IPS DF 4.7 (cell line): Measurements from ENCODE around the gene CD99L2.
"Not testable (repeated sequence)": the region's sequence is repeated elsewhere in the genome, so short reads cannot be mapped to it uniquely, and the experiment has no call there.

Experiments used
- DNase-seq: peaks from one replicate; pipeline ENCODE4 v3.0.0-alpha.2; 2013; ENCODE audit warnings: low spot score; ENCODE audit errors: extremely low read depth

CD99L2 gene

GRCh38 chrX:150897421-150898320 lies 797 bp downstream of the CD99L2 start:
- DNase-seq = no peak

GRCh38 chrX:150896632-150897031 lies 1.8 kb downstream of the CD99L2 start:
- DNase-seq = no peak

GRCh38 chrX:150893936-150894335 lies 4.5 kb downstream of the CD99L2 start:
- no peak for DNase-seq

- no peak for DNase-seq
Observed at GRCh38 chrX:150889131-150889530, 9.3 kb downstream of the CD99L2 start.

- DNase-seq = no peak
Observed at GRCh38 chrX:150887906-150888465, 10.5 kb downstream of the CD99L2 start.

- DNase-seq = not testable (repeated sequence)
Observed at GRCh38 chrX:150887268-150887667, 11.2 kb downstream of the CD99L2 start.

GRCh38 chrX:150886381-150886780 lies 12.1 kb downstream of the CD99L2 start:
- DNase-seq = no peak

- DNase-seq = no peak
Observed at GRCh38 chrX:150880808-150881165, 17.7 kb downstream of the CD99L2 start.

GRCh38 chrX:150879855-150880807 lies 18.3 kb downstream of the CD99L2 start:
- no peak for DNase-seq

GRCh38 chrX:150875621-150876020 lies 22.8 kb downstream of the CD99L2 start:
- not testable (repeated sequence) for DNase-seq

- DNase-seq = no peak
Observed at GRCh38 chrX:150874448-150874847, 24.0 kb downstream of the CD99L2 start.

- no peak for DNase-seq
Observed at GRCh38 chrX:150873616-150874015, 24.9 kb downstream of the CD99L2 start.

- no peak for DNase-seq
Observed at GRCh38 chrX:150872773-150873336, 25.6 kb downstream of the CD99L2 start.

GRCh38 chrX:150871341-150871811 lies 27.1 kb downstream of the CD99L2 start:
- DNase-seq = no peak

- DNase-seq = no peak
Observed at GRCh38 chrX:150870487-150871340, 27.8 kb downstream of the CD99L2 start.

GRCh38 chrX:150870029-150870428 lies 28.4 kb downstream of the CD99L2 start:
- no peak for DNase-seq

GRCh38 chrX:150869450-150869849 lies 29.0 kb downstream of the CD99L2 start:
- DNase-seq = no peak

GRCh38 chrX:150868625-150869024 lies 29.8 kb downstream of the CD99L2 start:
- DNase-seq = no peak

GRCh38 chrX:150864127-150864526 lies 34.3 kb downstream of the CD99L2 start:
- no peak for DNase-seq

GRCh38 chrX:150863191-150863590 lies 35.3 kb downstream of the CD99L2 start:
- DNase-seq = no peak
